NCI-H82 treated with DMSO at 0.1 percent for 48 hours (cell line): ENCODE data around the gene FAM219B.

ENCODE experiments used
- DNase-seq: peaks from one replicate; lab custom pipeline; 2025; ENCODE audit not compliant: unreplicated experiment; lab: John Stamatoyannopoulos, UW

FAM219B gene

GRCh38 chr15:74850393-74850792 is 56.3 kb downstream of the FAM219B start:
- no peak for DNase-seq
